ENCODE data around the gene DCAF11.

Gene DCAF11

GRCh38 chr14:24117179-24117578 is 2.6 kb downstream of the DCAF11 start:
- peak overlapping the region; percentile 99 for H3K27ac Mint-ChIP-seq
- peaks cover 42% of the 10 kb centered on the region for H3K4me1 Mint-ChIP-seq

GRCh38 chr14:24119691-24120090 is 5.1 kb downstream of the DCAF11 start:
- no peak overlapping the region for H3K4me3 Mint-ChIP-seq
- ATAC-seq: no peak
- H3K36me3 Mint-ChIP-seq: peaks cover 68% of the 10 kb centered on the region
- H3K27me3 Mint-ChIP-seq: no peaks in the 10 kb centered on the region
- peaks cover 66% of the 10 kb centered on the region for H3K4me1 Mint-ChIP-seq
- no peak overlapping the region for H3K27ac Mint-ChIP-seq
- H3K9me3 Mint-ChIP-seq: no peaks in the 10 kb centered on the region

More at GRCh38 chr14:24117179-24117578, 2.6 kb downstream of the DCAF11 start:
- no peak for ATAC-seq
- Mint-ChIP-seq H3K27me3 (no peaks in the 10 kb centered on the region), H3K9me3 (no peaks in the 10 kb centered on the region), H3K4me3 (no peak overlapping the region), H3K36me3 (peaks cover 54% of the 10 kb centered on the region)

- H3K27me3 Mint-ChIP-seq: no peaks in the 10 kb centered on the region
- H3K36me3 Mint-ChIP-seq: peaks cover 60% of the 10 kb centered on the region
- H3K4me3 Mint-ChIP-seq: no peak overlapping the region
- ATAC-seq: no peak
- peak overlapping the region; percentile 92 for H3K27ac Mint-ChIP-seq
- H3K9me3 Mint-ChIP-seq: no peaks in the 10 kb centered on the region
- peaks cover 62% of the 10 kb centered on the region for H3K4me1 Mint-ChIP-seq
Measured at GRCh38 chr14:24121210-24121609, 6.6 kb downstream of the DCAF11 start.

GRCh38 chr14:24122416-24122815 is 7.8 kb downstream of the DCAF11 start:
- peaks cover 50% of the 10 kb centered on the region for H3K36me3 Mint-ChIP-seq
- peak; percentile 68 for ATAC-seq

GRCh38 chr14:24122898-24123297 is 8.3 kb downstream of the DCAF11 start:
- no peaks in the 10 kb centered on the region for H3K9me3 Mint-ChIP-seq
- ATAC-seq: no peak
- H3K27ac Mint-ChIP-seq: peak overlapping the region; percentile 92
- peak overlapping the region; percentile 8 for H3K4me3 Mint-ChIP-seq
- H3K36me3 Mint-ChIP-seq: peaks cover 45% of the 10 kb centered on the region
- peaks cover 48% of the 10 kb centered on the region for H3K4me1 Mint-ChIP-seq
- H3K27me3 Mint-ChIP-seq: no peaks in the 10 kb centered on the region

More at GRCh38 chr14:24122416-24122815, 7.8 kb downstream of the DCAF11 start:
- H3K4me3 Mint-ChIP-seq: peak overlapping the region; percentile 8
- H3K27me3 Mint-ChIP-seq: no peaks in the 10 kb centered on the region
- H3K9me3 Mint-ChIP-seq: no peaks in the 10 kb centered on the region
- peaks cover 50% of the 10 kb centered on the region for H3K4me1 Mint-ChIP-seq
- H3K27ac Mint-ChIP-seq: peak overlapping the region; percentile 92

- H3K27ac Mint-ChIP-seq: peak overlapping the region; percentile 92
- H3K27me3 Mint-ChIP-seq: no peaks in the 10 kb centered on the region
- ATAC-seq: peak; percentile 95
- H3K9me3 Mint-ChIP-seq: no peaks in the 10 kb centered on the region
- peak overlapping the region; percentile 27 for H3K4me3 Mint-ChIP-seq
- H3K4me1 Mint-ChIP-seq: peaks cover 46% of the 10 kb centered on the region
- peaks cover 38% of the 10 kb centered on the region for H3K36me3 Mint-ChIP-seq
Measured at GRCh38 chr14:24123424-24124417, 9.1 kb downstream of the DCAF11 start.

GRCh38 chr14:24126939-24127338 is 12.4 kb downstream of the DCAF11 start:
- Mint-ChIP-seq H3K4me1 (peaks cover 41% of the 10 kb centered on the region), H3K9me3 (no peaks in the 10 kb centered on the region), H3K36me3 (peaks cover 14% of the 10 kb centered on the region), H3K27ac (no peak overlapping the region), H3K4me3 (no peak overlapping the region), H3K27me3 (no peaks in the 10 kb centered on the region)
- ATAC-seq: no peak

GRCh38 chr14:24127673-24128072 is 13.1 kb downstream of the DCAF11 start:
- no peaks in the 10 kb centered on the region for H3K9me3 Mint-ChIP-seq
- H3K27ac Mint-ChIP-seq: no peak overlapping the region
- no peak for ATAC-seq
- H3K4me3 Mint-ChIP-seq: no peak overlapping the region
- H3K4me1 Mint-ChIP-seq: peaks cover 44% of the 10 kb centered on the region
- no peaks in the 10 kb centered on the region for H3K27me3 Mint-ChIP-seq
- peaks cover 11% of the 10 kb centered on the region for H3K36me3 Mint-ChIP-seq

- no peak for ATAC-seq
- Mint-ChIP-seq H3K36me3 (no peaks in the 10 kb centered on the region), H3K4me3 (no peak overlapping the region), H3K4me1 (peaks cover 30% of the 10 kb centered on the region), H3K9me3 (no peaks in the 10 kb centered on the region), H3K27ac (no peak overlapping the region), H3K27me3 (no peaks in the 10 kb centered on the region)
Measured at GRCh38 chr14:24129410-24129998, 14.9 kb downstream of the DCAF11 start.

- Mint-ChIP-seq H3K4me3 (no peak within 1 kb of the TSS), H3K27me3 (no peaks in the 10 kb centered on the region), H3K4me1 (peaks cover 27% of the 10 kb centered on the region), H3K36me3 (no peaks in the 10 kb centered on the region), H3K9me3 (no peaks in the 10 kb centered on the region), H3K27ac (peak within 1 kb of the TSS; percentile 63)
- no peak for ATAC-seq
Measured at GRCh38 chr14:24130380-24130716, 15.8 kb downstream of the DCAF11 start, which contains the start of gene FITM1. Gene FITM1, plus strand, starts transcription at chr14:24130659. Its CDS starts 905 bp downstream, at chr14:24131564.

- peaks cover 30% of the 10 kb centered on the region for H3K4me1 Mint-ChIP-seq
- H3K27ac Mint-ChIP-seq: peak overlapping the region; percentile 63
- H3K27me3 Mint-ChIP-seq: no peaks in the 10 kb centered on the region
- H3K4me3 Mint-ChIP-seq: no peak overlapping the region
- ATAC-seq: no peak
- no peaks in the 10 kb centered on the region for H3K9me3 Mint-ChIP-seq
- no peaks in the 10 kb centered on the region for H3K36me3 Mint-ChIP-seq
Measured at GRCh38 chr14:24130717-24131548, 16.4 kb downstream of the DCAF11 start.

GRCh38 chr14:24131549-24131966 is 17.0 kb downstream of the DCAF11 start:
- no peak overlapping the region for H3K4me3 Mint-ChIP-seq

GRCh38 chr14:24132061-24132685 is 17.6 kb downstream of the DCAF11 start:
- peak overlapping the region; percentile 63 for H3K27ac Mint-ChIP-seq
- H3K9me3 Mint-ChIP-seq: no peaks in the 10 kb centered on the region
- no peak for ATAC-seq
- H3K36me3 Mint-ChIP-seq: peaks cover 5% of the 10 kb centered on the region
- no peaks in the 10 kb centered on the region for H3K27me3 Mint-ChIP-seq
- no peak overlapping the region for H3K4me3 Mint-ChIP-seq
- H3K4me1 Mint-ChIP-seq: peaks cover 38% of the 10 kb centered on the region

More at GRCh38 chr14:24131549-24131966, 17.0 kb downstream of the DCAF11 start:
- ATAC-seq: no peak
- H3K27ac Mint-ChIP-seq: peak overlapping the region; percentile 63
- no peaks in the 10 kb centered on the region for H3K36me3 Mint-ChIP-seq
- no peaks in the 10 kb centered on the region for H3K9me3 Mint-ChIP-seq
- no peaks in the 10 kb centered on the region for H3K27me3 Mint-ChIP-seq
- H3K4me1 Mint-ChIP-seq: peaks cover 32% of the 10 kb centered on the region

GRCh38 chr14:24132976-24133375 is 18.4 kb downstream of the DCAF11 start:
- H3K4me3 Mint-ChIP-seq: no peak overlapping the region

More at GRCh38 chr14:24132976-24133375, 18.4 kb downstream of the DCAF11 start:
- Mint-ChIP-seq H3K36me3 (peaks cover 9% of the 10 kb centered on the region), H3K4me1 (peaks cover 39% of the 10 kb centered on the region), H3K9me3 (no peaks in the 10 kb centered on the region), H3K27me3 (no peaks in the 10 kb centered on the region), H3K27ac (peak overlapping the region; percentile 63)
- no peak for ATAC-seq
